H1 (cell line): ENCODE data around the gene CEP104. TPM values are rescaled to one million over a fixed set of nuclear protein-coding genes. Genes with fewer than 3 reads are reported as not detected.

Experiments
- JUN ChIP-seq: IDR thresholded peaks from 2 replicates; pipeline ENCODE4 v1.6.1; 2011; ENCODE audit warnings: low read depth, mild to moderate bottlenecking, improper control_type of control experiment, low read length
- POLR2AphosphoS5 ChIP-seq: IDR thresholded peaks from 2 replicates; pipeline ENCODE4 v1.6.1; 2011; ENCODE audit warnings: low read depth, low read length
- TBP ChIP-seq: IDR thresholded peaks from 2 replicates; pipeline ENCODE4 v1.6.1; 2011; ENCODE audit warnings: low read depth, low read length, improper control_type of control experiment
- polyA plus RNA-seq, 7 experiments: library from polyadenylated mRNA; depleted of rRNA in 3 of 7; stranded (reverse) in 5 of 7; unstranded in 2 of 7; fragments of >200 nt in 5 of 7; fragments of 200-250 nt in 2 of 7; gene quantifications; 1 replicate in 5 of 7; 2 replicates in 1 of 7; 4 replicates in 1 of 7; pipeline versions ENCODE4 v1.2.1 to v1.2.3, GENCODE V29; 2011 to 2013; ENCODE audit warnings: missing spikeins in 2 of 7, mixed read lengths in 2 of 7
- total RNA-seq: library from RNA; stranded (reverse); fragmentation: NEBNext Ultra II Directional; extraction: Animal tissue kit (Norgen Biotek cat#: 25700); gene quantifications from 2 replicates; pipeline ENCODE4 v1.2.1, GENCODE V29; 2021

The CEP104 gene
- total and polyA plus RNA-seq, 2 of the 8 experiments (the other 6 are each of a cell fraction or from before 2014, with no cell fraction given): 8.0 to 43.9 TPM

- no peak for TF ChIP-seq TBP
- no peak for TF ChIP-seq POLR2AphosphoS5
- TF ChIP-seq JUN: no peak
These were observed 68.1 kb downstream of the CEP104 start (continued) for GRCh38 chr1:3788756-3789420.
